ELF-1 (cell line): ENCODE results near the gene CAPN7.

Source experiments
- DNase-seq: peaks from one replicate; pipeline ENCODE4 v3.0.0-alpha.2; 2016; ENCODE audit warnings: low read depth, low spot score

CAPN7 gene

DNA sequence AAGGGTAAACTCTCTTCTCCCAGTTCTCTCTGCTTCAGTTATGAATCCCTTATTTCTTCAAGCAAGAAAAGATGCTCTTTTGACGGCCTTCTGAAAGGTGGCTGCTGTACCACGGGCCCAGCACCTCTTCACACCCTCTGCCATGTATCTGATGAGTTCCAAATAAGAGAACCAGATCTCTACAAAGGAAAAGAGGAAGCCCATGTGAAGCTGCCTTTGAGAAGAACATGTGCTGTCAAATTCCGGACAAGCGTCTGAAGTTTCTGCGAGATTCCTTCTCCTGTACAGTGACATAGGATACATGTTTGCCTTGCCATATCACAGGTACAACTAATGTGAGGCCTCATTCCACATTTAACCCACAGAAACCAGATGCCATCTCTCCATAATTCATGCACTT, 67.2 kb downstream of the CAPN7 start:
- no peak for DNase-seq

- DNase-seq = no peak
Measured at GRCh38 chr3:15276028-15276724, 70.1 kb downstream of the CAPN7 start.

GRCh38 chr3:15277861-15278500, 71.9 kb downstream of the CAPN7 start:
- DNase-seq = peak; percentile 66

GRCh38 chr3:15279205-15279604, 73.2 kb downstream of the CAPN7 start:
- no peak for DNase-seq

- no peak for DNase-seq
Measured at GRCh38 chr3:15279671-15280402, 73.8 kb downstream of the CAPN7 start.

DNA sequence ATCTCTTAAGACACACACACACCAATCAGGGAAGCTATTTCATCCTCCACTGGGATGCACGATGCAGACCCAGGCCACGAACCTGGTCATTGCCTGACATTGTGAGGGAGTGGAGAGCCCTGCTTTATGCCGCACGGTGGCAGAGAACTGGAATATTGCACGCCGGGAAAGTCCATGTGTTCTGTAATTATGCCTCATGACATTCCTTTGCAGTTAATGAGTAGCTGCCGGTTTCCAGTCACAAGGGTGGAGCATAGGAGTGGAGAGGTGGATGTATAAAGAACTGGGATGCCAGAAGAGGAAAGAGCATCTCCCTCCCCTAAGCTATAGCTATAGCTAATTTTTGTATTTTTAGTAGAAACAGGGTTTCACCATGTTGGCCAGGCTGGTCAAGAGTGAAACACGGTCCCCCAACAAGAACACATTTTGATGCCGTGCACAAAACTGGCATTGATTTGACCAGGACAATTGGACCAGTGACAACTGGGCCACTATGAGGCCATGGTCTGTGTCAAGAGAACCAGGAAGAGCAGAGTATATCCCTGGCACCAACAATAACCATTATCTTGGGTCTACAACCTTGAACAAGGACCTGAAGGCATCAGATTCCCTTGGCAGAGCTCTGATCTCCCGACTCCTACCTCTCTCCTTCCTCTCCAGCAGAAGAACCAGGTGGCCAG, 74.9 kb downstream of the CAPN7 start:
- no peak for DNase-seq

DNA sequence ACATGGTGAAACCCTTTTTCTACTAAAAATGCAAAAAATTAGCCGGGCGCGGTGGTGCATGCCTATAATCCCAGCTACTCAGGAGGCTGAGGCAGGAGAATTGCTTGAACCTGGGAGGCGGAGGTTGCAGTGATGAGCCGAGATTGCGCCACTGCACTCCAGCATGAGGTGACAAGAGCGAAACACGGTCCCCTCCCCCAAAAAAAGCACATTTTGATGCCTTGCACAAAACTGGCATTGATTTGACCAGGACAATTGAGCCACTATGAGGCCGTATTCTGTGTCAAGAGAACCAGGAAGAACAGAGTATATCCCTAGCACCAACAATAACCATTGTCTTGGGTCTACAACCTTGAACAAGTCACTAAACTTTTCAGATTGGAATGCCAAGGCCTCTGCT, 75.8 kb downstream of the CAPN7 start:
- DNase-seq = no peak

- no peak for DNase-seq
Measured at GRCh38 chr3:15283702-15284101, 77.7 kb downstream of the CAPN7 start.

- no peak for DNase-seq
Measured at GRCh38 chr3:15284121-15284889, 78.3 kb downstream of the CAPN7 start.

GRCh38 chr3:15286022-15286421, 80.0 kb downstream of the CAPN7 start:
- DNase-seq = peak; percentile 67

- no peak for DNase-seq
Measured at GRCh38 chr3:15287565-15288330, 81.7 kb downstream of the CAPN7 start.

DNA sequence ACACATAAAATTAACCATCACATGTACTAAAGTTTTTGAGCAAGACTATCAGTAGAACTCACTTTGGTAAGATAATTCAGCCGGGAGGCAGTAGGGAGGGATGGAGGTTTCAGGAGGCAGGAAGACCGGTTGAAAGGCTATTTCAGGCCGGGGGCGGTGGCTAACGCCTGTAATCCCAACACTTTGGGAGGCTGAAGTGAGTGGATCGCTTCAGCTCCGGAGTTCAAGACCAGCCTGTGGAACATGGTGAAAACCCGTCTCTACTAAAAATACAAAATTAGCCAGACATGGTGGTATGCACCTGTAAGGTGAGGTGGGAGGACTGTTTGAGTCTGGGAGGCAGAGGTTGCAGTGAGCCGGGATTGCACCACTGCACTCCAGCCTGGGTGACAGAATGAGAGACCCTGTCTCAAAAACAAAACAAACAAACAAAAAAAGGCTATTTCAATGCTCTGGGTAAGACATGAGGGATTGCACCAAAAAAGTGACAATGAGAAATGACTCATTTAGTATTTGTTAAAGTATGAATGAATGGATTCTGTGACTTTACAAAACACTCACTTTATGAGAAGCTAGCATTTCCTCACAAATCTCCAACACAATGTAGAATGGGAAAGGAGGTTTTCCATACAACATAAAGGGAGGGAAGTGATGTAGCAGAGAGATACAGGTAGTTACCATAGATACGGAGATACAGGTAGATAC, 82.4 kb downstream of the CAPN7 start:
- DNase-seq = no peak

DNA sequence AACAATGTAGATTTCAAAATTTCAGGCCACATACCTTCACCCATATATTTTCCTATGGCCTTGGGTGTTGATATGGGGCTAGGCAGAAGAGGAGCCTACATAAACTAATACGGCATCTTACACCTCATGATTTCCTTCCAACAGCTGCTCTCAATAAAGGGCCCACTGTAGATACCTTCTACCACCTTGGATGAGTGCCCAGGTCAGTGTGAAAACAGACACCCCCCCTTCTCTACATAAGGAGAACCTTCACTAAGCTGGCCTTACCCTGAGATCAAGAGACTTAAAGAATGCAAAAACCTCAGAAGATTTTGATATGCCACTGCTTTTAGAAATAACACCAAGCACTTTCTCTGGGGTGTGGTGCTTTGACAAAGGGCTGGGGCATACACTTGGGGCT, 83.6 kb downstream of the CAPN7 start:
- DNase-seq = no peak

GRCh38 chr3:15290736-15291135, 84.7 kb downstream of the CAPN7 start:
- DNase-seq = no peak

DNA sequence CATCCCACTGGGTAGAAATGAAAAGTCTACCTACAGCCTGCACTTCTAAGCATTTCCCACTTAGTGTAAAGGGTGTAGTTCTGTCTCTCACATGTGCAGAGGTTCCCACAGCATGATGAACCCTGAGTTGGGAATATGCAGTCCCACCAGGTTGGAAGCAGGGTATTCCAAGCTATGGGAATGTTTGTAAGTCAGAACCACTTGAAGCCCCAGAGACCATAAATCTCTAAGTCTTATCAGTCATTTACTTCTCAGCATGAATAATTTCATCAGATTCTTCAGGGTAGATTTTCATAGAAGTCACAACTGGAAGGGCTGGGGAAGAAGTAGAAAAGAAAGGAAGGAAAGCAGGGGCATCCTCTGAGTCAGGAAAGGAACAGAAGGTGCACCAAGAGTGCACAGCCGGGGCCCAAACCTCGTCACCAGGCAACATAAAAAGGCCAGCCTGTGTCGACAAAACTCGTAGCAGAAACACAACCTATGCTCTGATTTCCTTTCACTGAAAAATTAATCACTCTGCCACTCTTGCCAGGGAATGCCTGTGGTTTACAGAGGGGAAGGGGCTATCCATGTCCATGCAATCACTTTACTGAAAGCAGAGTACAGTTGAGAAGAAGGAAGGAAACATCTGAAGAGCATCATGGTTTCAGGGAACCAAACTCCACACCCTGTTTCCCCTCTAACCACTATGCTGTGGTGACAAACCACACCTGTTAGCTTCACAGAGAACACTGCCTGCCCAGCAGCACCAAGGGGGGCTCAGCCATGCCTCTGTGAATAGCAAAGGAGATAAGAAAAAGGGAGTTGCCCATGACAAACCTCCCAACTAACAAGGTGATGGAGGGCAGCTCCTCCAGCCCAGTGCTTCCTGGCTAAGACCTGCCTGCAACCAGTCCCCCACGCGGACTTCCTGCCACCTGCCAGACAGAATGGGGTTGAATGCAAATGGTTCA, 85.8 kb downstream of the CAPN7 start:
- no peak for DNase-seq

GRCh38 chr3:15292765-15293522, 86.9 kb downstream of the CAPN7 start:
- DNase-seq = peak; percentile 67

GRCh38 chr3:15294929-15295328, 88.9 kb downstream of the CAPN7 start:
- DNase-seq = no peak

DNA sequence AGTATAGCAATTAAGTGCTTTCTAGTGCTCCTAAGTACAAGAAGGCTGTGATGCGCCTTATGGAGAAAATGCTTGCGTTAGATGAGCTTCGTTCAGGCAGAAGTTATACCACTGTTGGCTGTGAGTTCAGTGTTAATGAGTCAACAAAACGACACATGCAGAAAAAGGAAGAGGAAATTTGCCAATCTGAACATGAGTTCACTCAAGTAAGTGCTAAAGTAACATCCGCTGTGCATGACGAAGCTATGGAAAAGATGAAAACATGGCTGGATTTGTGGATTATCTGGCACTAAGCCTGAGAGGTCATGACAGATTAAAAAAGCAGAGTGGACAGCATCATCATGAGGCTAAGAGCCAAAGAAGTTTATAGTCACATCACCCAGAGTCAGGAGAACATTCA, 89.5 kb downstream of the CAPN7 start:
- no peak for DNase-seq
